Skeletal muscle satellite cell (primary cell): Measurements from ENCODE around the gene RPL13.

Source experiments
- H3K27me3 ChIP-seq: 2 replicates; pipeline ENCODE4 v1.7.0; 2013; ENCODE audit warnings: low read length; ENCODE audit not compliant: control insufficient read depth, insufficient read depth
- H3K36me3 ChIP-seq: 2 replicates; pipeline ENCODE4 v1.7.0; 2013; ENCODE audit warnings: mild to moderate bottlenecking, control low read depth, low read length; ENCODE audit not compliant: insufficient read depth
- H3K4me1 ChIP-seq: 2 replicates; pipeline ENCODE4 v1.7.0; 2013; ENCODE audit warnings: low read length; ENCODE audit not compliant: control insufficient read depth, insufficient read depth
- H3K4me2 ChIP-seq: 2 replicates; pipeline ENCODE4 v1.7.0; 2013; ENCODE audit warnings: mild to moderate bottlenecking, low read length
- H3K4me3 ChIP-seq: 2 replicates; pipeline ENCODE4 v1.7.0; 2013; ENCODE audit warnings: low read length
- H3K9ac ChIP-seq: 2 replicates; pipeline ENCODE4 v1.7.0; 2013; ENCODE audit warnings: mild to moderate bottlenecking, low read depth, low read length, moderate library complexity
- H3K9me3 ChIP-seq: replicated peaks from 2 replicates; pipeline ENCODE4 v1.7.0; 2013; ENCODE audit warnings: mild to moderate bottlenecking, control low read depth, low read length

RPL13 gene

GRCh38 chr16:89545831-89546574 lies 14.5 kb upstream of the RPL13 start:
- peaks cover 76% of the 10 kb centered on the region for H3K36me3 ChIP-seq
- no peak overlapping the region for H3K4me2 ChIP-seq
- no peaks in the 10 kb centered on the region for H3K9me3 ChIP-seq
- H3K4me3 ChIP-seq = no peak overlapping the region
- H3K27me3 ChIP-seq = no peaks in the 10 kb centered on the region
- no peak overlapping the region for H3K9ac ChIP-seq
- no peaks in the 10 kb centered on the region for H3K4me1 ChIP-seq

GRCh38 chr16:89546781-89547180 lies 13.7 kb upstream of the RPL13 start:
- no peaks in the 10 kb centered on the region for H3K9me3 ChIP-seq
- H3K4me2 ChIP-seq = no peak overlapping the region
- H3K4me1 ChIP-seq = no peaks in the 10 kb centered on the region
- H3K36me3 ChIP-seq = peaks cover 74% of the 10 kb centered on the region
- H3K9ac ChIP-seq = no peak overlapping the region
- no peaks in the 10 kb centered on the region for H3K27me3 ChIP-seq
- H3K4me3 ChIP-seq = no peak overlapping the region

GRCh38 chr16:89547291-89547690 lies 13.2 kb upstream of the RPL13 start:
- Histone ChIP-seq H3K9ac (no peak overlapping the region), H3K4me2 (no peak overlapping the region), H3K9me3 (no peaks in the 10 kb centered on the region), H3K27me3 (no peaks in the 10 kb centered on the region), H3K4me1 (no peaks in the 10 kb centered on the region), H3K4me3 (no peak overlapping the region), H3K36me3 (peaks cover 76% of the 10 kb centered on the region)

- Histone ChIP-seq H3K9ac (no peak overlapping the region), H3K27me3 (no peaks in the 10 kb centered on the region), H3K4me3 (no peak overlapping the region), H3K9me3 (no peaks in the 10 kb centered on the region), H3K36me3 (peaks cover 76% of the 10 kb centered on the region), H3K4me2 (no peak overlapping the region), H3K4me1 (no peaks in the 10 kb centered on the region)
These were observed 12.6 kb upstream of the RPL13 start for GRCh38 chr16:89547860-89548259.

GRCh38 chr16:89548344-89549006 lies 12.0 kb upstream of the RPL13 start:
- Histone ChIP-seq H3K4me2 (no peak overlapping the region), H3K4me1 (no peaks in the 10 kb centered on the region), H3K9ac (no peak overlapping the region), H3K4me3 (no peak overlapping the region), H3K9me3 (no peaks in the 10 kb centered on the region), H3K27me3 (no peaks in the 10 kb centered on the region), H3K36me3 (peaks cover 77% of the 10 kb centered on the region)

- Histone ChIP-seq H3K4me2 (no peak overlapping the region), H3K9me3 (no peaks in the 10 kb centered on the region), H3K9ac (no peak overlapping the region), H3K27me3 (no peaks in the 10 kb centered on the region), H3K4me1 (no peaks in the 10 kb centered on the region), H3K36me3 (peaks cover 79% of the 10 kb centered on the region), H3K4me3 (no peak overlapping the region)
These were observed 11.3 kb upstream of the RPL13 start for GRCh38 chr16:89549007-89549700.

- Histone ChIP-seq H3K4me1 (no peaks in the 10 kb centered on the region), H3K4me3 (no peak overlapping the region), H3K36me3 (peaks cover 71% of the 10 kb centered on the region), H3K9ac (no peak overlapping the region), H3K4me2 (no peak overlapping the region), H3K27me3 (no peaks in the 10 kb centered on the region), H3K9me3 (no peaks in the 10 kb centered on the region)
These were observed 10.0 kb upstream of the RPL13 start for GRCh38 chr16:89550421-89551007.

GRCh38 chr16:89552329-89552728 lies 8.2 kb upstream of the RPL13 start:
- H3K4me2 ChIP-seq = no peak overlapping the region
- H3K9ac ChIP-seq = no peak overlapping the region
- H3K27me3 ChIP-seq = no peaks in the 10 kb centered on the region
- peaks cover 75% of the 10 kb centered on the region for H3K36me3 ChIP-seq
- H3K4me3 ChIP-seq = no peak overlapping the region
- H3K4me1 ChIP-seq = no peaks in the 10 kb centered on the region
- no peaks in the 10 kb centered on the region for H3K9me3 ChIP-seq

GRCh38 chr16:89552913-89553312 lies 7.6 kb upstream of the RPL13 start:
- peaks cover 75% of the 10 kb centered on the region for H3K36me3 ChIP-seq
- H3K4me2 ChIP-seq = no peak overlapping the region
- H3K9me3 ChIP-seq = no peaks in the 10 kb centered on the region
- no peaks in the 10 kb centered on the region for H3K4me1 ChIP-seq
- H3K4me3 ChIP-seq = no peak overlapping the region
- no peak overlapping the region for H3K9ac ChIP-seq
- no peaks in the 10 kb centered on the region for H3K27me3 ChIP-seq

- Histone ChIP-seq H3K27me3 (no peaks in the 10 kb centered on the region), H3K9ac (no peak overlapping the region), H3K4me2 (no peak overlapping the region), H3K9me3 (no peaks in the 10 kb centered on the region), H3K4me1 (peaks cover 1% of the 10 kb centered on the region), H3K36me3 (peaks cover 68% of the 10 kb centered on the region), H3K4me3 (no peak overlapping the region)
These were observed 6.7 kb upstream of the RPL13 start for GRCh38 chr16:89553733-89554132.

GRCh38 chr16:89554343-89554742 lies 6.1 kb upstream of the RPL13 start:
- Histone ChIP-seq H3K4me2 (no peak overlapping the region), H3K27me3 (no peaks in the 10 kb centered on the region), H3K9me3 (no peaks in the 10 kb centered on the region), H3K4me3 (no peak overlapping the region), H3K9ac (no peak overlapping the region), H3K36me3 (peaks cover 62% of the 10 kb centered on the region), H3K4me1 (peaks cover 6% of the 10 kb centered on the region)
